HG02852 (cell line): ENCODE data around the gene MEF2D.

Experiments used
- ATAC-seq: cut with Tn5 transposase; IDR thresholded peaks from one replicate; pipeline ENCODE4 v1.9.1; 2021; ENCODE audit warnings: mild to moderate bottlenecking, moderate library complexity; ENCODE audit not compliant: unreplicated experiment

MEF2D gene

DNA sequence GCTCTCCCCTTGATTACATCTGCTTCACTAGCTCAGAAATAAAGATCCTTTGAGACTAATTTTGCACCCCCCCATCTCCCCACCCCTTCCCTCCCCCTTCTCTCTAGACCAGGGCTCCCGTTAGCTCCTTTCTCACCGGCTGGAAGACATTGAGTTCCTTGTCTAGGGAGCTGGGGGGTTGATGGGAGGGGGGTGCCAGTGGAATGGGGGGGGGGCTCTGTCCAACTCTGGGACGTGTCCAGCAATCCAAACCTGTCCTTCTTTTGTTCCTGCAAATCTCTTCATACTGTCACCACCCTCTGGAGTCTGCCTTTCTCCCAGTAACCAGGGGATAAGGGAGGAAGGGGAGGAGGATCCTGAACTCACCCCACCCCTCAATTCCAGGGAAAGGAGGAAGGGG lies 69.7 kb downstream of the MEF2D start:
- ATAC-seq, result no peak

DNA sequence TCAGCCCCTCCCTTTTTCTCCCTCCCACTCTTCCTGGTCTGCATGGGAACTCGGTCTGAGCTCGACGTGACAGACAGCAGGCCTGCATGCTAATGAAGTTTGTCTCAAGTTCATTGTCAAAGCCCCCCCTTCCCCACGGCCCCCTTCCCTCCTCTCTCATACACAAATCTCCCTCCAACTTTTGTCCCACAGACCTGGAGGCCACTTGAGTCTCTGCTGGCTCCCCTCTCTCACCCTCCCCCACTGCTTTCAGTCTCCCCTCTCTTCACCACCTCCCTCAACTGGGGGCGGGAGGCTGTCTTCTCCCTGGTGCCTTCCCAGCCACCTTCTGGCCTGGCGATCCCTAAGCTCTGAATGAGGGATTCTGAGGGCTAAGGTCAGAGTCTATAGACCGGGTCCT lies 70.3 kb downstream of the MEF2D start:
- no peak for ATAC-seq

DNA sequence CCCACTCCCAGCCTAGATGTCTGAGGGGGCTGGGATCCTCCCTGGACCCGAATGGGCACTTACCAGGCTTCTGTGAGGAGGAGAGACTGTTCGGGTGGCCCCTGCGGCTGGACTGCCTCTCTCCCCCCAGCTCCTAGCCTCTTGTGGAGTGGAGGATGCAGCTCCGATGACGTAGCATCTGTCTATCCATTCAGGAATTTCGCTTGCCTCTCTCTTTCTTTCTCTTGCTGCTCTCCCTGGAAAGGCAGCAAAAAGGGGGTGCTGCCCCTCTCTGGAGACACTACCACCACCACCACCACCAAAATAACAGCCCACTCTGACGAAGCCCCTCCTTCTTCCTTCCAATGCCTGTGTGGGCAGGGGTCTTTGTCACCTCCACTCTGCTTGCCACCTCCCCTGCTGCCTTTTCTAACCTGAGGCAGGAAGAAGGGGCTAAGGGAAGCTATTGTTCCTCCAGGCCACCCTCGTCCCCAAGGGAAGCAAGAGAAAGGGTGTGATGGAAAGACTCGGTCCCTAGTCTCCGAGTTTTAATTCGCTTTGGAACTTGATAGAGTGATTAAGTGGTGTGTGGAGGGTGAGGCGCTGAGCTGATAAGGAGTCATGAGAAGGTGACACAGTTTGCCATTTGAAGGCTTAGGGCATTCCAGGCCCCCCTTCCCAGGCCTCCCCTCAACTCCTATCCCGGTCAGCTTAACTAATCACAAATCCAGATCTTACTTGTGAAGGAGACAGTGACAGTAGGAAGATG lies 71.1 kb downstream of the MEF2D start:
- ATAC-seq, result no peak

DNA sequence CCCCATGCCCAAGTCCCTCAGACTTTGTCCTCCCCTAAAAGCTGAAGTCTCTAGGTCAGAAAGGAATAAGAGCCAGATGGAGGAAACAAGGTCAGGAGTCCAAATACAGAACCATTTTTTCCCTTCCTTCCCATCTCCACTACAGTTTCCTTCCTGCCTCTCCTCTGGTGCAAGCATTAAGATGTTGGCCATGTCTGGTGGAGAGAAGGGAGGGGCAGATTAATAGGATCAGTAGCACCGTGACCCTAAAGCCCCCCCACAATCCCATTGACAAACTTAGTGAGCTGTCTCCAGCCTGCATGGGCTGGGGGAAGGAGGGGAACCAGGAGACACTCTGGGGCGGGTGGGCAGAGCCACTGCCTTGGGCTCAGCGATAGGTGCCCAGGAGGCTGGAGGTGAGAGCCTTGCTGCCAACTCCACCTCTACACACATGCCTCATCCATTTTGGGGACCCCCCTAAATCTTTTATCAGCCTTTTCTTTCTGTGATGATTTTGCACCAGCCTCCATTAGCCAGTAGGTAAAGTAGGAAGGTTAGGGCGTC lies 71.8 kb downstream of the MEF2D start:
- ATAC-seq, result no peak

DNA sequence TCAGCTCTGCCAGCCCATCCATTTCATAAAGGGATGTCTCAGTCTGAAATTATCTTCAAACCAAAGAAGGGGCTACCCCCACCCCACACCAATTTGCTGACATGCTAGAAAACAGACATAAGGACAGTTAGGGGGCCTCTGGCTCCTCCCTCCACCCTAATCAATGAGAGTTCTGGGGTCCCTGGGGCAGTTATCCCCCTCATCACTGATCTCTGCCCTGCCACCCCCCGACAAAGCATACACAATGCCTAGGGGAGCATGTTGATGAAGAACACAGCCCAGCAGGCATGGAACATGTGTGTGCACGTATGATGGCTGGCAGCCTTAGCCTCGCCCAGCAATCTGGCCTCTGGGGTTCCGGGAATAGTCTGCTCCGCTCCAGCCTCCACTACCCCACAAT lies 72.6 kb downstream of the MEF2D start:
- ATAC-seq, result no peak

DNA sequence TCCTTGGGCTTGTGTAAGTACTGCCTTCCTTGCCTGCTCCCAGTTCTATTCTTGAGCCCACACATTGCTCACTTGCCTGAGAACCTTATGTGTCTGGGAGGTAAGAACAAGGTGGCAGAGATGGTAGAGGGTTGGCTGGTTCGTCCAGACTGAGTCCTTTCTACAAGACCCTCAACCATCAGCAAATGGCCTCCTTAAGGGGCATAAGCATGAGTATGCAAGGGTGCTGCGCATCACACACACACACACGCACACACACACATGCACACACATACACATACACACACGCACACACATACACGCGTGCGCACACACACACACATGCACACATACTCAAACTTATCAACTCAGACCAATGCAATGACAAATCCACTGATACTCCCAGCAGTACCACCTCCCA lies 74.6 kb downstream of the MEF2D start:
- ATAC-seq, result no peak

DNA sequence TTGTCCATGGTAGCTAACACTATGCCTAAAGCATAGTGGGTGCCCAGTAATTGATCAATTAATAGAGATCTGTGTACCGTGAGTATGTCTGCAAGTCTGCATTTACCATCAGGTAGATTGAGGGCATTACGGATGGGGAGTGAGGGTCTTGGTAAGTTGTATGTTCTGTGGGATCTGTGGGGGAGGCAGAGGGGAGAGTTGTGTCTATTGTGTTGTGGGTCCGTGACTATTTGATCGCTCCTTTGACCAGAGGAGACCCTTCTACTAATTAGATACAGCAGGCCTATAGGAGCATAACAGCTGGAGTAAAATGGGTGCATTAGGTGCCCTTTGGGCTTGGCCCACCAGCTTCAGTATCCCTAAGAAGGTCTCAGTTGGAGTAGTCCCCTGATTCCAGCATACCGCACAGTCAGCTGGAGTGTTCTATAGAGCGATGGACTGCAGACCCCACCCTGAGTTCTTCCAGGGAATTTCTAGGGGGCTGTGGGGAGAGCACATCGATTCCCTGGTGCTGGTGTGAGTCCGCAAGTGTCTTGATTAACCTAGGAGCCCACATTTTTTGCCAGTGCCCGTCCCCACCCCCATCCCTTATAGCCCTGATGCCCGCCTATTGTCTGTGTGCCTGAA lies 75.7 kb downstream of the MEF2D start:
- ATAC-seq, result no peak

DNA sequence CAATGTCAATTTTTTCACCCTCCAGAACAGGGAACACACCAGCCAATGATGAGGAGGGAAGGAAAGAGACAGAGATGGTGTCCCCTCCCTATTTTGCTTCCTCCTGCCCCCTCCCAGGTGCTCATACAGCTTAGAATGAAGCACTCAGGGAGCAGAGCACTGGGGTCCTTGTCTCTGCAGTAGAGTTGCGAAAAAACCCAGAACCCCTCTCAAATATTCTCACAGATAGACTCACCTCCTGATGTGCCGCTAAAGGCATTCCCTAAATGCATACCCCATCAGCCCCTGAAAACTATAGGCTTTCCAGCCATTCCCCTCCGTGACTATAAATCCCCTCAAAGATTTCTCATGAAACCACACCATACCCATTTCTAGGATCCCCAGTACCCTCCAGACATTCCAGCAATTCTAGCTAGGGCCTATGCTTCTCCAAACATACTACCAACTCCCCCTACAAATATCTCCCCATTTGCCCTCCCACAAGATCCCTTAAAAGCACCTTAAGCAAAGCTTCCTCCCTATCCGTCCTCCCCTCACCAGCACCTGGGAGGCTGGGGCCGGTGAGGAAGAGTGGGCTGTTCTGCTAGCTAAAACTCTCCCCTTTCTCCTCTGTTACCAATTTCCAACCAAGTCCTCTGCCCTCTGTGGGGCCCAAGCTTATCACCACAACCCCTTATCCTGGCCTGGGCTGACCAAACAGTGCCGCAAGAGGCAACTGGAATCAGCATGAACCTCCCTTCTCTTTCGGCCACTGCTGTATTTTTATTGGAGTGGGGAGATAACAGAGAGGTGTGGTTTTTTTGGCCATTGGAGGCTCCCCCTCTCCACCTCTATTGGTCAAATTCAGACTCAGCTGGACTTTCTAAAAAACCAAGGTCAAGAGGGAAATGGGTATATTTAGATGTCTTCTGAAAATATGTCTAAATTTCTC lies 76.9 kb downstream of the MEF2D start:
- ATAC-seq, result no peak

DNA sequence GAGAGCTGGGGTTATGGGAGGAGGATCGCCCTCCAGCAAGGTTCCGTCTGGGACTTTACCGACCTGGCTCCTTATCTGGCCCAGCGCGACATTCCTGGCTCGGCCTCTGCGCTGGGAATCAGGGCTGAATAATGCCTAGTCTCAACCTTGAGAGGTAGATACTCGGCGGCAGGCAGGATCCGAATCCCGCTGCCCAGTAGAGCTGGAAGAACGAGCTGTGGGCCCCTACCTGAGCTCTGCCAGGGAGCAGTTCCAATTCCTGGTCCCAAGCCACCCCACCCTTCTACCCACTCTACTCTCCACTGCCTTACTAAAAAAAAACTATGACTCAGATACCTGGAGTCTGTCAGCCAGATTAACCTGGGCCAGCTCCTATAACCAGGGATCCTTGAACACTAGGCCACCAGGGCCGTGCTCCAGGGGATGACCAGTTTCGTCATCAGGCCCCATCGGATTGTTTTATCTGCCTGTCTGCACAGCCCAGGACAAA lies 77.9 kb downstream of the MEF2D start:
- no peak for ATAC-seq

DNA sequence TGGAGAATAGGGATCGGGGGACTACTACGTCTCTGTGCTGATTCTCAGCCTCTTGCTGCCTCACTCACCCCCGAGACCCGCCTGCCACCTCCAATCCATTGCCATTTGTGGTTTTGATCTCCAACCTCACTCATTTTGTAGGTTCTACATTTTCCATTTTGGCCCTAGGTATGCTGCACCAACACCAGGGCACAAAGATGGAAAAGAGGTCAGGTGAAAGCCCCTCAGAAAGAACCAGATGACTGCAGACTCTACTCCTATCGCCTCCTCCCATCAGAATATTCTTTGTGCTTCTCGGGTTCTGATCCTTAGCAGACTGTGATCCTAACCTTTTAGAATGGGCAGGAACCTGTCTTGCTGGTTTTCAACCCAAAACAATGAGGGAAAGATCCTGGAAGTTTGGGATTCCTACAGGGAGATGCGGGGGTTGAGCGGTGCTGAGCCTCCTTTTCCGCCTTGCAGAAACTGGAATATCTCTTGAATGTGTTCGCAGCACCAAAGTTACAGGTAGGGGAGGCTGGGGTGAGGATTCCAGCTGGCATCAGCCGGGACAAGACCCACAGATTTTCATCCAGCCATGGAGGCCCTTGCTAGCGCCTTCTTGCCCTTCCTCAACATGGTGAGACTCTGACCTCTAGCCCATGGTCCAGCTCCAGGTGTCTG lies 78.5 kb downstream of the MEF2D start:
- no peak for ATAC-seq

DNA sequence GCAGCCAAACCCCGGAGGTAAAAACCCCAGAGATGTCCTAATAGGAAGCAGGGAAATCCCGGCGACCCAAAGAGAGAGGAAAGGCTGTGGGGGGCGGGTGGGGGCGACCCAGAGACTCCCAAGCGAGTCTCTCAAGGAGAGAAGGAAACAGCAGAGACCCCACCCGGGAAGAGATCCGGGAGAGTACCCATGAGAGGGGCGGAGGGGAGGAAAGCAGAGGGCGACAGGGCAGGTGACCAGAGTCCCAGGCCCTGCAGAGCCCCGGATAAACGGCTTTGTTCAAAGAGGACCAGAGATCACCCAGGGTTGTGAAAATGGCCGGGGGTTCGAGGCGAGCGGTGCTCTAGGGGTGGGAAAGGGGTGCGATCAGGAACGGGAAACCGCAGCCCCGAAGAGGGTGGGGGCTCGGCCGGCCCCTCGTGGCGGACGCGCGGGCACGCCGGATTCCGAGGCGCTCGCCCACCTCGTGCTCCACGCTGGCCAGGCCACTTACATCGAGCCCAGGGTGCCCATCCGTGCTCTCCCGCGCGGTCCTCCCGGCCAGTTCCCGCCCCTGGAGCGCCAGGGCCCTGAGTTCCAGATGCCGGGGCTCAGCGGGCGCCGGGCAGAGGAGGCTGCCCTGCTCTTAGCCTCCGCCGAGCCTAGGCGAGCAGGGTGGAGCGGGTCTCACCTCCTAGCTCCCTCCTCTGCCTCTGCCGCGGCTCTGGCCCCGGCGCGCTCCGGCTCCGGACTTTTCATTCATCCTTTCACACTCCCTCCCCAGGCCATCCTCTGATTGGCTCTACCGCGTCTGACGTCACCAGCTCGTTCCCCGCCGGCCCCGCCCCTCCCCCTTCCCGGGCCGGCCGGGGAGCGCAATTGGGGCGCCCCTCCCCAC lies 79.3 kb downstream of the MEF2D start:
- peak; percentile 81 for ATAC-seq

DNA sequence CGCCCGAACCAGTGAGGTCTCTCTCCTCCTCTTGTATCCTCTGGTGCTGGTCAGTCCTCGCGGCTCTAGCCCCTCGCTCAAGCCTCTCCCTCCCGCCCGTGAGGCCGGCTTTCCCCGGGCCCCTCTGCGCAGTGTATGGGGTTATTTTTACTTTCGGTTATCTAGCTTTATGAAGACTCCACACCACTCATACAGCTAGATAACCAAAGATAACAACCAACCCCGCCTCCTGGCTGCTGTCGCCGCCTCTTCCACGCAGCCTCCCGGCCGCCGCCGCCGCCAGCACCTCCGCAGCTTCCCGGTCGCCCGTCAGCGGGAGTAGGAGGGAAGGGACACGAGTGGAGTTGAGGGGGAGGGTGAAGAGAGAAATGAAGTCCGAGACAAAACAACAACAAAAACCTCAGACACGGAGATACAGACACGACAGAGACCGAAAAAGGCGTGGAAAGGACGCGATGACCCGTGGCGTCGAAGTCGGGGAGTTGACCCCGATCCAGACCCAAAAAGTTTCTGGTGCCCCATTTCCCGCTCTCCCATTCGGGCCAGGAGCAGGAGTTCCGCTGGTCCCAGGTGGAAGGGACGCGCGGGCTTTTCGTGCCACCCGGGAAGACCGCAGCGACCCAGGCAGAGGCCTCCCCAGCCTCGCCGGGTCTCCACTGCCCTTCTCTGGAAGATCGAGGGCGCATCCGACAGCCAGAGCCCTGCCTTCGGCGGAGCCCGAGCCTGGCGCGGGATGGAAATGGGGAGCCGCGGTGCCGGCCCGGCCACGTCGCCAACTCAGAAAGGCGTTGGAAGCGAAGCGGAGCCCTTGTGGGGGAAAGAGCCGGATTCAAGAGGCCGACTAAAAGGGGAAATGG lies 80.1 kb downstream of the MEF2D start:
- ATAC-seq, result no peak

DNA sequence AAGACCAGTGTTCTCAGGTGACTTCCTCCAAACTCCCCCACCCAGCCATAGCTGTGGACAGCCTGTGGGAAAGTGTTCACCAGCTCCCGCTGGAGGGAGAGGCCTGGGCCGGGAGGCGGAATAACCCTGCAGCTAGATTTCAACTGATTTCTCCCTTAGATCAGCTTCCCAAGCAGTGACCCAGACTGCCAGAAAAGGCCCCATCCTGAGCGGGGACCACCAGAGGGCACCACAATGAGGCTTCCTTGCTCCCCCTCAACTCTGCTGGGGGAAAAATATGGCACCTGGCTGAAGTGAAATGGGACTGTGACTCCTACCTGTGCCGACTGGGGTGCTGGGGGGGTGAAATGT lies 80.7 kb downstream of the MEF2D start:
- ATAC-seq, result no peak

DNA sequence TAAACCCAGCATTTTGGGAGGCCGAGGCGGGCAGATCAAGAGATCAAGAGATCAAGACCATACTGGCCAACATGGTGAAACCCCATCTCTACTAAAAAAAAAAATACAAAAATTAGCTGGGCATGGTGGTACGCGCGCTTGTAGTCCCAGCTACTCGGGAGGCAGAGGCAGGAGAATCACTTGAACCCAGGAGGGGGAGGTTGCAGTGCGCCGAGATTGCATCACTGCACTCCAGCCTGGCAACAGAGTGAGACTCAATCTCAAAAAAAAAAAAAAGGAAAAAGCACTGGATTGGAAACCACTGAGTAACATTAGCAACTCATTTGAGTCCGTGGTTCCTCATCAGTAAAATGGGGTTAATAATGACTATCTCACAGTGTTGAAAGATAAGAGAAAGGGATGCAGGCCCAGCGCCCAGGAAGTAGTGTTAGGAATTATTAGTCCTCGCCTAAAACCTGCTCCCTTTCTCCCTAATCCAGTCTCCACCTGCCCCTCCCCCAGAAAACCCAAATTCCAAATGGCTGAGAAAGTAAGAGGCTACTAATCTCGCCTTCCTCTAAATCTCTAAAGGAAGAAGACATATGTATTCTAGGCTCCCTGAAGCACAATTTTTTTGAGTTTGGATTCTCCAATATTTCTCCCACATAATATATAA lies 82.0 kb downstream of the MEF2D start:
- ATAC-seq, result no peak

DNA sequence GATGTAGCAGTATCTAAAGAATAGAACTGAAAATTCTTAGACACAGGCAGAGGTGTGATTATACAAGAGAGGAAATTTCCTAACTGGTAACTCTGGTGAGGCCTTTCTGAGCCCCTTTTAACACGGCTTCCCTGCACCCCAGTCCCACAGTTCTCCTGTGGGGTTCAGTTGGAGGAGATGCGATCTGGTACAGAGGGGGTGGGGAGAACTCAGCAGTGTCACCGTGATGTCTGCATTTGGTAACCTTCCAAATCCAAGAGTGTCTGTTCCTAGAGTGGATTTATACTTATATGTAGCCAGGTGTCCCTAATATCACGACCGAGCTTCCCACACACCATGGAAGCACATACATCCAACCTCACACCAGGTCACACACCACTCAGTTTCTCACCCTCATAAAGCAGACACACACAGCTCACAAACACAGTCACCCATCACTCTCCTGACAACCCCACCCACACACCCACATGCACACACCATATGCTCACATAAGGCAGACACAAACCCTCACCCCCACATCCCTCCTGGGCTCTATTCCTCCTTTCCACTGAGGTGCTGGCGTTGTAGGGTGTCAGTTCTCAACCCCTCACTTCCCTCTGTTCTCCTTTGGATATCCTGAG lies 83.1 kb downstream of the MEF2D start:
- no peak for ATAC-seq

DNA sequence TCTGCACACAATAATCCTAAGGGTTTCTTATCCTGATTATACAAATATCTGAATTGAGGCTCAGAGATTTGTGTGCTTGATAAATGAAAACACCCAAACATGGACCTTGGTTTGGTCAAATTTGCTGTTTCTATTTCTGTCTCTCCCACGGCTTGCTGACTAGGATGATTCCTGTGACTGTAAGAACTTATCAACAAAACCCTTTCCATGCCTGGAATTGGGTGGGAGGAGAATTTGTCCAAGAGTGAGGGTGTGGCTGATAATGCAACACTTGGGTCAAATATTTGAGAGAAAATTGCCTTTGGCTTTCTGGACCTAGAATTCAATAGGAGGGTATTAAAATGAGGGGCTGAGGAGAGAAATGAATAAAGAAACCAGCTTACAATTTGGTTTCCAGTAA lies 83.6 kb downstream of the MEF2D start:
- no peak for ATAC-seq

DNA sequence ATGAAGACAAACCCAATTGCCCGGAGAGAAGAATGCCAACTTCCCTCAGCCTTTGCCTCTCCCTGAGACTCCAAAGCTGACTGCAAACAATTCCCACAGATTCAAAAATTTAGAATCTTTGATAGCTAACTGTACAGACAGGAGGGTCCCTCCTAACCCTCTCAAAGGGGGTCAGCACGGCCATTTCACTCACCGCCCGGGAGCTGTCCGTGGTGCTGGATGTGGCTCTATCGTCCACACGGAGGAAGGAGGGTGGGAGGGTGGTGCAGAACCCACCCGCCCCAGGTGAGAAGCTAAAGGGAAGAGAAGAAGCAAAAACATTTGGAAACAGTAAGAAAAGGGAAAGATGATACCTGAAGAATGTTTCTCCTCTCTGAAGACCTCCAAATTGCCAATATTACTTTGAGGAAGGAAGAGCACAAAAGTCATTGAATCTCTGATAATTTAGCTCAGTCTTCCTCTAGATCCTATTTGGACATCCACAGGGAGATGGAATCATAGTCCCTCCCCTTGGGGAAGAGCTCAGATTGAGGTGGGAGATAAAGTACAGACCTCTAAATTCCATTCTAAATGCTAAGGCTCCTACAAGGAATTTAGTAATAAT lies 86.0 kb downstream of the MEF2D start:
- no peak for ATAC-seq
